CD14-positive monocyte (primary cell): ENCODE data around the gene LRP8. TPM values are rescaled to one million over a fixed set of nuclear protein-coding genes. Genes with fewer than 3 reads are reported as not detected.

ENCODE experiments used
- DNase-seq, 3 donors: peaks; one replicate each; pipeline ENCODE4 v3.0.0-alpha.2; 2011 to 2022
- H2AFZ ChIP-seq: 2 replicates; pipeline ENCODE4 v1.6.0; 2012; ENCODE audit warnings: mild to moderate bottlenecking, low read depth, low read length, inconsistent platforms; ENCODE audit not compliant: insufficient read depth, poor library complexity, severe bottlenecking
- H3K27ac ChIP-seq, 2 donors: 1 replicate in 1 of 2; 2 replicates in 1 of 2; pipeline ENCODE4 v1.5.1; 2012 to 2013; ENCODE audit warnings: low read length in 2 of 2, control low read depth in 1 of 2, inconsistent platforms in 1 of 2, low read depth in 1 of 2, mild to moderate bottlenecking in 1 of 2
- H3K27me3 ChIP-seq, 2 donors: one replicate each; pipeline versions ENCODE4 v1.6.0 to v1.6.1; 2011 to 2013; ENCODE audit warnings: low read length in 2 of 2; ENCODE audit not compliant: control insufficient read depth in 2 of 2, insufficient read depth in 2 of 2
- H3K36me3 ChIP-seq, 2 donors: replicated peaks in 1 of 2; 1 replicate in 1 of 2; 2 replicates in 1 of 2; pipeline versions ENCODE4 v1.5.1 to v1.6.1; 2012 to 2013; ENCODE audit warnings: low read length in 2 of 2, control low read depth in 1 of 2, inconsistent platforms in 1 of 2, mild to moderate bottlenecking in 1 of 2; ENCODE audit not compliant: insufficient read depth in 2 of 2, control insufficient read depth in 1 of 2
- H3K4me1 ChIP-seq, 2 donors: 1 replicate in 1 of 2; 2 replicates in 1 of 2; pipeline versions ENCODE4 v1.5.1 to v1.6.1; 2012 to 2013; ENCODE audit warnings: low read length in 2 of 2, control low read depth in 1 of 2, inconsistent platforms in 1 of 2, mild to moderate bottlenecking in 1 of 2, moderate library complexity in 1 of 2; ENCODE audit not compliant: insufficient read depth in 2 of 2, control insufficient read depth in 1 of 2
- H3K4me2 ChIP-seq: replicated peaks from 2 replicates; pipeline ENCODE3; 2012; ENCODE audit warnings: low read length, moderate library complexity, mild to moderate bottlenecking; ENCODE audit not compliant: poor library complexity, severe bottlenecking; ENCODE audit errors: extremely low read depth
- H3K4me3 ChIP-seq, 3 experiments: fragments of 200-600 bp in 1 of 3; sonication (generic) in 1 of 3; replicated peaks in 1 of 3; 1 replicate in 2 of 3; 2 replicates in 1 of 3; pipeline ENCODE4 v1.5.1; 2011 to 2013; ENCODE audit warnings: low read length in 3 of 3, mild to moderate bottlenecking in 3 of 3, control low read depth in 2 of 3, low read depth in 2 of 3, inconsistent platforms in 1 of 3, moderate library complexity in 1 of 3
- H3K79me2 ChIP-seq: 2 replicates; pipeline ENCODE4 v1.6.0; 2012; ENCODE audit warnings: mild to moderate bottlenecking, control low read depth, inconsistent platforms, low read length, moderate library complexity; ENCODE audit not compliant: insufficient read depth
- H3K9ac ChIP-seq: 2 replicates; pipeline ENCODE4 v1.6.0; 2017; ENCODE audit warnings: low read length, mild to moderate bottlenecking; ENCODE audit not compliant: insufficient read depth, poor library complexity, severe bottlenecking
- H3K9me3 ChIP-seq, 2 donors: replicated peaks in 1 of 2; 1 replicate in 1 of 2; 2 replicates in 1 of 2; pipeline versions ENCODE4 v1.5.1 to v1.6.1; 2012 to 2013; ENCODE audit warnings: low read length in 2 of 2, control low read depth in 1 of 2; ENCODE audit not compliant: control insufficient read depth in 1 of 2, insufficient read depth in 1 of 2
- H4K20me1 ChIP-seq: 2 replicates; pipeline ENCODE4 v1.6.0; 2012; ENCODE audit warnings: mild to moderate bottlenecking, low read length, control low read depth, moderate library complexity; ENCODE audit not compliant: insufficient read depth
- H3K27ac Mint-ChIP-seq, 7 donors: one replicate each; pipeline ENCODE4 v1.8.0; 2020; ENCODE audit warnings: mild to moderate bottlenecking in 7 of 7, mixed read lengths in 7 of 7, moderate library complexity in 6 of 7, inconsistent platforms in 2 of 7
- H3K27me3 Mint-ChIP-seq, 3 donors: one replicate each; pipeline ENCODE4 v1.8.0; 2021 to 2022; ENCODE audit warnings: low read depth in 3 of 3, mild to moderate bottlenecking in 3 of 3, mixed read lengths in 3 of 3, moderate library complexity in 3 of 3, inconsistent platforms in 1 of 3
- H3K36me3 Mint-ChIP-seq, 2 donors: one replicate each; pipeline ENCODE4 v1.8.0; 2020; ENCODE audit warnings: mixed read lengths in 2 of 2, inconsistent platforms in 1 of 2, mild to moderate bottlenecking in 1 of 2
- H3K4me1 Mint-ChIP-seq: one replicate; pipeline ENCODE4 v1.8.0; 2020; ENCODE audit warnings: mild to moderate bottlenecking, mixed read lengths
- H3K4me3 Mint-ChIP-seq, 2 donors: one replicate each; pipeline ENCODE4 v1.8.0; 2020; ENCODE audit warnings: mild to moderate bottlenecking in 2 of 2, mixed read lengths in 2 of 2, moderate library complexity in 1 of 2
- H3K9me3 Mint-ChIP-seq, 7 donors: one replicate each; pipeline ENCODE4 v1.8.0; 2020 to 2022; ENCODE audit warnings: mixed read lengths in 7 of 7, mild to moderate bottlenecking in 6 of 7, moderate library complexity in 6 of 7, inconsistent platforms in 2 of 7
- CTCF ChIP-seq: fragments of 200-600 bp; IDR thresholded peaks from one replicate; pipeline ENCODE4 v1.8.0; 2022; ENCODE audit warnings: antibody characterized with exemption, mild to moderate bottlenecking
- WGBS: methylation state at CpG from one replicate; pipeline ENCODE4 v1.1.5; 2013; ENCODE audit warnings: missing lambda C conversion rate; ENCODE audit not compliant: insufficient coverage; 5-methylcytosine and 5-hydroxymethylcytosine counted together
- intact Hi-C, 2 donors: fragments of 100-400 bp; cut with micrococcal nuclease; formaldehyde crosslinking; loops; one replicate each; pipeline versions ENCODE4 v1.15.0 to v1.15.1; 2023
- polyA plus RNA-seq, 3 donors: library from polyadenylated mRNA; depleted of rRNA in 1 of 3; unstranded in 2 of 3; stranded (reverse) in 1 of 3; fragments of 300-500 nt in 2 of 3; fragments of >200 nt in 1 of 3; fragmentation: Illumina TruSeq in 2 of 3; gene quantifications; 1 replicate in 2 of 3; 2 replicates in 1 of 3; pipeline ENCODE4 v1.2.3, GENCODE V29; 2012 to 2021

LRP8 gene
- polyA plus RNA-seq, 3 donors: 0.76 to 11.3 (median 0.95) TPM

- Histone ChIP-seq H3K27me3 (no peaks in the 10 kb centered on the region), H3K4me3 (no peak overlapping the region), H4K20me1 (no peaks in the 10 kb centered on the region), H2AFZ (no peak overlapping the region), H3K27ac (peak overlapping the region in 1 of 2 donors; percentile 8), H3K79me2 (no peaks in the 10 kb centered on the region), H3K9ac (no peak overlapping the region), H3K36me3 (peaks cover 36 to 81% of the 10 kb centered on the region in 2 donors), H3K4me1 (no peaks in the 10 kb centered on the region), H3K4me2 (no peak overlapping the region), H3K9me3 (no peaks in the 10 kb centered on the region)
- Mint-ChIP-seq H3K36me3 (peaks cover 58 to 89% of the 10 kb centered on the region in 2 donors), H3K27me3 (no peaks in the 10 kb centered on the region), H3K4me3 (no peak overlapping the region), H3K27ac (peak overlapping the region in 2 of 7 donors; percentile 26 to 66), H3K4me1 (peaks cover 7% of the 10 kb centered on the region), H3K9me3 (no peaks in the 10 kb centered on the region)
- no peak for TF ChIP-seq CTCF
- intact Hi-C loops: no loop called here
- 98% methylated on average over 5 of the region's 5 CpGs for WGBS
- no peak for DNase-seq
These were observed 56.3 kb downstream of the LRP8 start for GRCh38 chr1:53271446-53272090.

- Histone ChIP-seq H3K27me3 (no peaks in the 10 kb centered on the region), H2AFZ (no peak overlapping the region), H3K9me3 (no peaks in the 10 kb centered on the region), H3K79me2 (no peaks in the 10 kb centered on the region), H3K27ac (no peak overlapping the region), H3K4me3 (no peak overlapping the region), H3K9ac (no peak overlapping the region), H3K4me1 (no peaks in the 10 kb centered on the region), H3K4me2 (no peak overlapping the region), H4K20me1 (no peaks in the 10 kb centered on the region), H3K36me3 (peaks cover 43 to 85% of the 10 kb centered on the region in 2 donors)
- intact Hi-C loops: no loop called here
- H3K27me3 Mint-ChIP-seq: no peaks in the 10 kb centered on the region
- 97% methylated on average over 7 of the region's 8 CpGs for WGBS
- H3K27ac Mint-ChIP-seq: peak overlapping the region in 1 of 7 donors; percentile 28
- no peak for DNase-seq
- H3K36me3 Mint-ChIP-seq: peaks cover 63 to 90% of the 10 kb centered on the region in 2 donors
- no peaks in the 10 kb centered on the region for H3K9me3 Mint-ChIP-seq
- TF ChIP-seq CTCF: no peak
- H3K4me1 Mint-ChIP-seq: peaks cover 7% of the 10 kb centered on the region
- no peak overlapping the region for H3K4me3 Mint-ChIP-seq
These were observed 57.0 kb downstream of the LRP8 start for GRCh38 chr1:53270873-53271272.
